ENCODE results near the gene BBS10.

- TF ChIP-seq POLR2A (IDR thresholded peaks at IDR 0.05; ENCODE audit: low read depth, low read length), result no peak
- no peak for TF ChIP-seq CTCF (conservative IDR thresholded peaks at IDR 0.05; ENCODE audit: low read depth, low read length)
- TF ChIP-seq RCOR1 (IDR thresholded peaks at IDR 0.05; ENCODE audit: insufficient replicate concordance, low read length), result no peak
- TF ChIP-seq MXI1 (IDR thresholded peaks at IDR 0.05; ENCODE audit: borderline replicate concordance, low read depth, low read length), result no peak
- no peak for TF ChIP-seq RAD21 (IDR thresholded peaks at IDR 0.05; ENCODE audit: low read length)
- no peak for TF ChIP-seq FOS (IDR thresholded peaks at IDR 0.05; ENCODE audit: low read depth, low read length)
- TF ChIP-seq BHLHE40 (IDR thresholded peaks at IDR 0.05; ENCODE audit: low read depth, low read length), result no peak
- no peak for TF ChIP-seq RFX5 (IDR thresholded peaks at IDR 0.05; ENCODE audit: low read depth, low read length)
- no peak for TF ChIP-seq USF2 (IDR thresholded peaks at IDR 0.05; ENCODE audit: low read depth, low read length)
These were observed 35.9 kb downstream of the BBS10 start for GRCh38 chr12:76312315-76312714.
